Stimulated activated effector memory CD8-positive, alpha-beta T cell treated with anti-CD3 and anti-CD28 coated beads, Interleukin-12 subunit alpha, Interleukin-12 subunit beta, amount 100 ng/mL, for 72 hours (primary cell): ENCODE measurements around the gene FGFBP3.

ENCODE experiments used
- ATAC-seq: fragments of 150-1000 bp; cut with Tn5 transposase; 2 replicates; pipeline ENCODE4 v1.10.0; 2021
- DNase-seq, 2 donors: peaks; one replicate each; pipeline ENCODE4 v3.0.0; 2021 to 2022; ENCODE audit warnings: low spot score in 2 of 2
- H3K27ac Mint-ChIP-seq: one replicate; pipeline ENCODE4 v1.8.0; 2022; ENCODE audit warnings: mild to moderate bottlenecking, mixed read lengths
- H3K36me3 Mint-ChIP-seq: one replicate; pipeline ENCODE4 v1.8.0; 2022; ENCODE audit warnings: mild to moderate bottlenecking, mixed read lengths
- H3K4me1 Mint-ChIP-seq: one replicate; pipeline ENCODE4 v1.8.0; 2022; ENCODE audit warnings: mixed read lengths
- H3K4me3 Mint-ChIP-seq: one replicate; pipeline ENCODE4 v1.8.0; 2022; ENCODE audit warnings: mild to moderate bottlenecking, mixed read lengths
- H3K9me3 Mint-ChIP-seq: one replicate; pipeline ENCODE4 v1.8.0; 2022; ENCODE audit warnings: mixed read lengths

The FGFBP3 gene, protein sequence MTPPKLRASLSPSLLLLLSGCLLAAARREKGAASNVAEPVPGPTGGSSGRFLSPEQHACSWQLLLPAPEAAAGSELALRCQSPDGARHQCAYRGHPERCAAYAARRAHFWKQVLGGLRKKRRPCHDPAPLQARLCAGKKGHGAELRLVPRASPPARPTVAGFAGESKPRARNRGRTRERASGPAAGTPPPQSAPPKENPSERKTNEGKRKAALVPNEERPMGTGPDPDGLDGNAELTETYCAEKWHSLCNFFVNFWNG

GRCh38 chr10:91909117-91909677 is at the start of gene FGFBP3:
FGFBP3 (minus strand) TSS chr10:91909486; CDS start chr10:91908969, 517 bp downstream.
- Mint-ChIP-seq H3K27ac (peak within 1 kb of the TSS; percentile 67), H3K4me1 (peaks cover 27% of the 10 kb centered on the region), H3K4me3 (peak within 1 kb of the TSS; percentile 79), H3K36me3 (peaks cover 6% of the 10 kb centered on the region), H3K9me3 (no peaks in the 10 kb centered on the region)
- DNase-seq (peak in 1 of 2 donors; percentile 64), ATAC-seq (peak; percentile 19)

- Mint-ChIP-seq H3K4me1 (peaks cover 15% of the 10 kb centered on the region), H3K9me3 (no peaks in the 10 kb centered on the region), H3K36me3 (peaks cover 100% of the 10 kb centered on the region), H3K27ac (no peak overlapping the region), H3K4me3 (no peak overlapping the region)
- ATAC-seq = no peak
- no peak for DNase-seq
Observed at GRCh38 chr10:91957091-91957490, 47.8 kb upstream of the FGFBP3 start.

DNA sequence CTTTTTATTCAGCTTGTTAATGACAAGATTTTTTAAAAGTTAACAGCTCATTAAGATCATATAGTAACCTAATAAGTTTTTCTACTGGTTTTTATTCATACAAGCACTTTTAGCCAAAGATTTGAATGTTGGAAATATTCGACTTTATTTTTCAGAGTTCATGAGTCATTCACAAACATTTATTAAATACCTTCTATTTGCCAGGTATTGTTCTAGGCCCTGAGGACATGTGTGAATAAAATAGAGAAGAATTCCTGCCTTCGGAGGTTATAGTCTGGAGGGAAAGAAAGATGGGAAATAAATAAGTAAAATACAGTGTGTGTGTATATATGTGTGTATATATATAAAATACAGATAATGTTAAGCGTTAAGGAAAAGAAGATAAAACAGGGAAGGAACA is 45.8 kb upstream of the FGFBP3 start:
- no peak overlapping the region for H3K4me3 Mint-ChIP-seq
- H3K36me3 Mint-ChIP-seq = peaks cover 100% of the 10 kb centered on the region
- ATAC-seq (no peak), DNase-seq (no peak)
- no peak overlapping the region for H3K27ac Mint-ChIP-seq
- no peaks in the 10 kb centered on the region for H3K9me3 Mint-ChIP-seq
- H3K4me1 Mint-ChIP-seq = peaks cover 7% of the 10 kb centered on the region

DNA sequence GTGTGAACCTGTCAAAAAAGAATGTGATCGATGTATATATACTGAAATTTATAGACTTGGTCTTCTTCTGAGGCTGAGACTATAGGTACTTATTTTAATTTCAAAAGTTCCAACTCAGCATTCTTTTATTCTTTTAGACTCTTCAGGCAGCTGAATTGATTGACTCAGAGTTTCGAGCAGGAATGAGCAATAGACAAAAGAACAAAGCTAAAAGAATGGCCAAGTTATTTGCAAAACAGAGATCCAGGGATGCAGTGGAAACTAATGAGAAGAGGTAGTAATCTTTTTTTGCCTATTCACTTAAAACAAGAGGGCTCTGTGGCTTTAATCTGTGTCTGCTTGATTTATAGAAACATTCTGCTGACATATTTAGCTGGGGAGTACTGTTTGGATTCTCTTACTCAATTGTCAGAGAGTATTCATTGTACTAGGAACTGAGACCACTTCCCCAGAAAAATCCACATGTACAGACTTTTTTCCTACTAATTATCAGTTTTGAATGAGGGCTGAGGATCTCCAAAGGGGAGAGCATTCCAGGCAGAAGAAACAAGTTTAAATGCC is 44.4 kb upstream of the FGFBP3 start:
- Mint-ChIP-seq H3K4me3 (no peak overlapping the region), H3K4me1 (peaks cover 7% of the 10 kb centered on the region), H3K27ac (no peak overlapping the region), H3K9me3 (no peaks in the 10 kb centered on the region), H3K36me3 (peaks cover 100% of the 10 kb centered on the region)
- DNase-seq (no peak), ATAC-seq (no peak)

DNA sequence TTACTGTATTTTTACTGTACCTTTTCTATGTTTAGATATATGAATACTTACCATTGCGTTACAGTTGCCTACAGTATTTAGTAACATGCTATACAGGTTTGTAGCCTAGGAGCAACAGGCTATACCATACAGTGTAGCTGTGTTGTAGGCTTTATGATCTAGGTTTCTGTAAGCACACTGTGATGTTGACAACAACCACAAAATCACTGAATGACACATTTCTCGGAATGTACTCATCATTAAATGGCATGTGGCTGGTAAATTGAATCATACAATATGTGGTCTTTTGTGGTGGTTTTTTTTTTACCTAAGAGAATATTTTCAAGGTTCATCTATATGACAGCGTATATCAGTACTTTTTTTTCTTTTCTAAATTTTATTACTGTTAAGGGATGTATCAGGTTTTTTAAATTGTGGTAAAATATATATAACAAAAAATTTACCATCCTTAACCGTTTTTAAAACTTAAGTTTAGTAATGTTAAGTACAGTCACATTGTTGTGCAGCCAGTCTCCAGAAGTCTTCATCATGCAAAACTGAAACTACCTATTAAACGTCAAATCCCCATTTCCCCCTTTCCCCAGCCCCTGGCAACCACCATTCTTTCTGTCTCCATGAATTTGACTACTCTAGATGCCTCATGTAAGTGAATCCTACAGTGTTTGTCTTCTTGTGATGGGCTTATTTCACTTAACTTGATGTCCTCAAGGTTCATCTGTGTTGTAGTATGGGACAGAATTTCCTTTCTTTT is 35.8 kb upstream of the FGFBP3 start:
- peaks cover 100% of the 10 kb centered on the region for H3K36me3 Mint-ChIP-seq
- no peaks in the 10 kb centered on the region for H3K9me3 Mint-ChIP-seq
- H3K4me3 Mint-ChIP-seq = peak overlapping the region; percentile 49
- ATAC-seq (peak; percentile 100), DNase-seq (no peak)
- peak overlapping the region; percentile 63 for H3K27ac Mint-ChIP-seq
- H3K4me1 Mint-ChIP-seq = peaks cover 20% of the 10 kb centered on the region

GRCh38 chr10:91941426-91941825 is 32.1 kb upstream of the FGFBP3 start:
- H3K27ac Mint-ChIP-seq = no peak overlapping the region
- no peaks in the 10 kb centered on the region for H3K9me3 Mint-ChIP-seq
- ATAC-seq (no peak), DNase-seq (no peak)
- H3K36me3 Mint-ChIP-seq = peaks cover 100% of the 10 kb centered on the region
- peaks cover 22% of the 10 kb centered on the region for H3K4me1 Mint-ChIP-seq
- H3K4me3 Mint-ChIP-seq = no peak overlapping the region

DNA sequence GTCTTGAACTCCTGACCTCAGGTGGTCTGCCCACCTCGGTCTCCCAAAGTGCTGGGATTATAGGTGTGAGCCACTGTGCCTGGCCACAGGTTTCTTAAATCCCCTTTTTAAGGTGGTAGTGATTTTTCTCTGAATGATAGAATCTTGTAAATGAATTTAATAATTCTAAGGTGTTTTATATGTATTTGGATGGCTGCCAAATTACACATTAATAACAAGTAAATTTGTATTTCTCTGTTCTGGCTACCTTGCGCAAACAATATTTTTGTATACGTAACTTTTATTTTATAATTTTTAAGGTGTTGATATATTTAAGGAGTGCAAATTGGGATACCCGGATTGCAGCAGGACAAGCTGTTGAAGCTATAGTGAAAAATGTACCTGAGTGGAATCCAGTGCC is 30.4 kb upstream of the FGFBP3 start:
- no peak for DNase-seq
- Mint-ChIP-seq H3K27ac (no peak overlapping the region), H3K36me3 (peaks cover 100% of the 10 kb centered on the region)

GRCh38 chr10:91935886-91936285 is 26.6 kb upstream of the FGFBP3 start:
- H3K27ac Mint-ChIP-seq = no peak overlapping the region
- H3K9me3 Mint-ChIP-seq = no peaks in the 10 kb centered on the region
- ATAC-seq (no peak), DNase-seq (no peak)
- peaks cover 48% of the 10 kb centered on the region for H3K4me1 Mint-ChIP-seq
- H3K4me3 Mint-ChIP-seq = no peak overlapping the region
- peaks cover 83% of the 10 kb centered on the region for H3K36me3 Mint-ChIP-seq

More for the DNA sequence above, 30.4 kb upstream of the FGFBP3 start:
- H3K4me3 Mint-ChIP-seq = no peak overlapping the region
- no peaks in the 10 kb centered on the region for H3K9me3 Mint-ChIP-seq
- H3K4me1 Mint-ChIP-seq = peaks cover 22% of the 10 kb centered on the region
- ATAC-seq = no peak

- peak; percentile 37 for ATAC-seq
- Mint-ChIP-seq H3K36me3 (peaks cover 60% of the 10 kb centered on the region), H3K27ac (no peak overlapping the region), H3K9me3 (no peaks in the 10 kb centered on the region), H3K4me1 (peaks cover 48% of the 10 kb centered on the region), H3K4me3 (no peak overlapping the region)
- DNase-seq = no peak
Observed at GRCh38 chr10:91932737-91933136, 23.5 kb upstream of the FGFBP3 start.

- Mint-ChIP-seq H3K27ac (peak overlapping the region; percentile 48), H3K4me3 (no peak overlapping the region), H3K4me1 (peaks cover 57% of the 10 kb centered on the region), H3K36me3 (peaks cover 59% of the 10 kb centered on the region), H3K9me3 (no peaks in the 10 kb centered on the region)
- ATAC-seq (no peak), DNase-seq (no peak)
Observed at GRCh38 chr10:91931526-91932190, 22.4 kb upstream of the FGFBP3 start.

DNA sequence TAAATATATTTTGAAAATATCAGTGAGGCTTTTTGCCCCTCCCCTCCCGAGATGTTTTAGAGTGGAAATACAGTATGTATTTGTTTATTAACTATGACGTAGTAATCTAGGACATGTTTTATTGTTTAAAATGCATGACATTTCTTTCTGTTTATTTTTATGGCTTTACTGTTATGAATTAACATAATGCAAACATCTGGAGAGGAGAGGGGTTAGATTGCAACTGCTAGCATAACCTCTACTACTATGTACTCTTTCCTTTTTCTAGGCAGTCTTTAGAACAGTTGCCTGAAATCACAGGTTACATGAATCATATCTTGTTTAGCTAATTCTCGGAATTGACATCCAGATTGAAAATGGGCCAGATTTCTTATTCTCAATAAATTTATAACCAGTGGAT is 21.7 kb upstream of the FGFBP3 start:
- ATAC-seq (no peak), DNase-seq (no peak)
- Mint-ChIP-seq H3K27ac (no peak overlapping the region), H3K4me1 (peaks cover 58% of the 10 kb centered on the region), H3K36me3 (peaks cover 59% of the 10 kb centered on the region), H3K9me3 (no peaks in the 10 kb centered on the region), H3K4me3 (no peak overlapping the region)

GRCh38 chr10:91925022-91925320 is 15.7 kb upstream of the FGFBP3 start:
- peak overlapping the region; percentile 84 for H3K4me3 Mint-ChIP-seq
- H3K9me3 Mint-ChIP-seq = no peaks in the 10 kb centered on the region
- H3K4me1 Mint-ChIP-seq = peaks cover 28% of the 10 kb centered on the region
- peaks cover 53% of the 10 kb centered on the region for H3K36me3 Mint-ChIP-seq
- peak overlapping the region; percentile 94 for H3K27ac Mint-ChIP-seq
- DNase-seq = no peak
- no peak for ATAC-seq

- peak overlapping the region; percentile 84 for H3K4me3 Mint-ChIP-seq
- peaks cover 28% of the 10 kb centered on the region for H3K4me1 Mint-ChIP-seq
- peak overlapping the region; percentile 94 for H3K27ac Mint-ChIP-seq
- no peak for ATAC-seq
- H3K9me3 Mint-ChIP-seq = no peaks in the 10 kb centered on the region
- H3K36me3 Mint-ChIP-seq = peaks cover 53% of the 10 kb centered on the region
- DNase-seq = no peak
Observed at GRCh38 chr10:91924212-91925021, 15.1 kb upstream of the FGFBP3 start.

DNA sequence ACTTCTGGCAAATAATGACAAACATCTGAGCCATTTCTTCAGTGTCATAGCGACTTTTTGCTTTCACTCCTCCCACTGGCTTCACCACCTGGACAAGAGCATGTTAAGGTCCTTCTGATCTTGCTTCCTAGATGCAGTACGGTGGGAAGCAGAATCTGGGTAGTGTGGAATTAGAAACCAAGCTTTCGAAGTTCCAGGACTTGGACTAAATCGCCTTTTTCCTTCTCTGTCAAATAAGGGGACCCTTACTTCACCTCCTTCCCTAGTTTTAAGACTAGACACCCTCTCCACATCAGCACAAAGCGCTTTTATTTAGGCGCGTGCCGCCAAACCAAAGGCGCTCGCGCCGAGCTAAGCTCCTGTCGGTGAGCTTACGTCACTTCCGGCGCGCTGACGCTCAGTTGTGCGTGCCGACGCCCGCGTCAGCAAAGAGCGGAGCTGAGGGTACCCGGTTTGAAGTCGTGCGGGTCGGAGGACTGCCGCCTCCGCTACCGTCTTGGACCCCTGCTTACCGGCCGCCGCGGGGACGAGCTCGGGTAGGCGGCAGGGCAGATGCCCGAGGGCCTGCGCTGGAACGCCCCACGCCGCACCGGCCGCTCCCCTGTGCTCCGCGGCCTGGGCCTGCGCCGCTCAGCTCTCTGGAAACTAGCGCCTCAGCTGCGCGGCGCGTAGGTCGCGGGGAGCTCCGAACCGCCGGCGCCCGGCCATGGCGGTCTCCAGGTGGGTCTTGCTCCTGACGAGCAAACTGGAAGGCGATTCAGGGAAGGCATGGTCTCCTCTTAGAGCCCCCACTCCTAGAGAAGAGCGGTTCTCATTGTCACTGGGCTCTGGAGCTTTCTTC is 14.3 kb upstream of the FGFBP3 start, which contains the start of gene BTAF1:
Gene BTAF1, plus strand, starts transcription at position 400 of the 841 bp plus-strand sequence. Its CDS starts 307 bp downstream, at position 707.
- peaks cover 45% of the 10 kb centered on the region for H3K36me3 Mint-ChIP-seq
- peaks cover 3% of the 10 kb centered on the region for H3K9me3 Mint-ChIP-seq
- ATAC-seq (peak; percentile 99), DNase-seq (peak; percentile 76 to 93)
- peaks cover 21% of the 10 kb centered on the region for H3K4me1 Mint-ChIP-seq
- H3K4me3 Mint-ChIP-seq = peak within 1 kb of the TSS; percentile 84
- H3K27ac Mint-ChIP-seq = peak within 1 kb of the TSS; percentile 94
